Vagina (tissue), 2 donors: ENCODE data around the gene GIPC2. TPM values are rescaled to one million over a fixed set of nuclear protein-coding genes. Genes with fewer than 3 reads are reported as not detected.
"Not testable (repeated sequence)": the region's sequence is repeated elsewhere in the genome, so short reads cannot be mapped to it uniquely, and the experiment has no call there.

Source experiments
- DNase-seq, 2 donors: peaks; one replicate each; pipeline ENCODE4 v3.0.0-alpha.2; 2017; ENCODE audit errors: extremely low spot score in 2 of 2
- H3K27ac ChIP-seq: fragments of 200-600 bp; sonication (generic); one replicate; pipeline ENCODE4 v1.5.1; 2019
- H3K27me3 ChIP-seq: fragments of 200-600 bp; sonication (generic); one replicate; pipeline ENCODE4 v1.5.1; 2019
- H3K36me3 ChIP-seq, 2 donors: fragments of 200-600 bp; sonication (generic); one replicate each; pipeline ENCODE4 v1.5.1; 2017 to 2019
- H3K4me1 ChIP-seq: fragments of 200-600 bp; sonication (generic); one replicate; pipeline ENCODE4 v1.5.1; 2019
- H3K4me3 ChIP-seq, 2 donors: fragments of 200-600 bp; sonication (generic); 1 replicate in 1 of 2; 2 replicates in 1 of 2; pipeline ENCODE4 v1.5.1; 2016 to 2019
- H3K9me3 ChIP-seq: fragments of 200-600 bp; sonication (generic); one replicate; pipeline ENCODE4 v1.5.1; 2019
- POLR2A ChIP-seq, 2 donors: fragments of 450-650 bp; IDR thresholded peaks; one replicate each; pipeline ENCODE4 v1.6.1; 2017; ENCODE audit warnings: antibody characterized with exemption in 2 of 2, mild to moderate bottlenecking in 2 of 2, moderate library complexity in 2 of 2
- POLR2AphosphoS5 ChIP-seq, 2 donors: sonication (generic); formaldehyde crosslinking; IDR thresholded peaks; one replicate each; pipeline ENCODE4 v1.9.0; 2017; ENCODE audit warnings: antibody characterized with exemption in 2 of 2, mild to moderate bottlenecking in 2 of 2, low read depth in 1 of 2; ENCODE audit not compliant: insufficient read depth in 1 of 2
- intact Hi-C: fragments of 100-400 bp; cut with DNase I; formaldehyde crosslinking; loops from one replicate; pipeline ENCODE4 v1.15.1; 2023
- total RNA-seq: library from RNA; depleted of rRNA; stranded (reverse); fragments of >200 nt; gene quantifications from one replicate; pipeline ENCODE4 v1.2.3, GENCODE V29; 2016
- TF ChIP-seq, protein P1 (sequence below), 3 experiments: fragments of 450-650 bp in 2 of 3; fragments of 200-600 bp in 1 of 3; sonication (generic) in 1 of 3; IDR thresholded peaks; one replicate each; pipeline ENCODE4 v1.5.1; 2017 to 2019; ENCODE audit warnings: antibody characterized with exemption in 3 of 3, mild to moderate bottlenecking in 2 of 3, moderate library complexity in 2 of 3

GIPC2 gene
- total RNA-seq, 1 donor from 2014 or later = 2.7 TPM

DNA sequence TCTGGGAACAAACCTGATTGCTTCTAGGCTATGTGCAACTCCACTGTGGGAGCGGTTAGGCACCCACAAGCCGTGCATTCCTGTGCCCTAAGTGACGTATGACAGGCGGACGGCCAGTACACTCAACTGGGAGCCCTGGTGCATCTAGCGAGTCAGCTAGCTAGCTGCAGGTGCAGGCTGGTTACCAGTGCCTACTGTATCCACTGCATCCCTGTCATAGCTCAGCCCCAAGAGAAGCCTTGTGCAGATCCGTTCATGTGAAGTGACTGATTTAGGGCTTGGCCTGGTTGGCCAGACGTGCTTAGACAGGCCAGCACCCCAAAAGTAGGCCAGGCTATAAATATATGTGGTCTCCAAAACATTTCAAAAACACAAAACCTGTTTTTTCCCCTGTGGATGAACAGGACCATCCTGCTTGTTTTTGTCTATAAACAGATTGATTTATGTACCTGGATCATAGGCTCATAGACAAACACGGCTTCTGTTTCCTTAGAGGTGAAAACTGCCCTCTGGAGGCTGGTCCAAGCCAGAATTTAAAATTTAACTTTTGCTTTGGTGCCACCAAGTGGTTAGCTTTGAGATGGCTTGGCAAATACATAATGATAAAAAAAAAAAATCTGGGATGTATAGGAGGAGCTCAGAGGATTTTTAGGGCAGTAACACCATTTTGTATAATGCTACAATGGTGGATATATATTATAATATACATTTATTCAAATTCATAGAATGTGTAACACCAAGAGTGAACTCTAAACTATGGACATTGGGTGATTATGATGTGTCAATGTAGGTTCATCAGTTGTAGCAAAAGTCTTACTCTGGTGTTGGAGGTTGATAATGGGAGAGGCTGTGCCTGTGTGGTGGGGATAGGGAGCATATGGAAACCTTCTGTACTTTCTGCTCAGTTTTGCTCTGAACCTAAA lies 68.5 kb downstream of the GIPC2 start:
- H3K36me3 ChIP-seq = no peaks in the 10 kb centered on the region
- intact Hi-C loops = no loop called here
- no peaks in the 10 kb centered on the region for H3K9me3 ChIP-seq
- H3K27ac ChIP-seq = no peak overlapping the region
- peak in 1 of 2 donors; percentile 74 for TF ChIP-seq POLR2AphosphoS5 (IDR thresholded peaks at IDR 0.05; ENCODE audit: insufficient read depth in 1 of 2, low read depth in 1 of 2)
- TF ChIP-seq, protein P1, sequence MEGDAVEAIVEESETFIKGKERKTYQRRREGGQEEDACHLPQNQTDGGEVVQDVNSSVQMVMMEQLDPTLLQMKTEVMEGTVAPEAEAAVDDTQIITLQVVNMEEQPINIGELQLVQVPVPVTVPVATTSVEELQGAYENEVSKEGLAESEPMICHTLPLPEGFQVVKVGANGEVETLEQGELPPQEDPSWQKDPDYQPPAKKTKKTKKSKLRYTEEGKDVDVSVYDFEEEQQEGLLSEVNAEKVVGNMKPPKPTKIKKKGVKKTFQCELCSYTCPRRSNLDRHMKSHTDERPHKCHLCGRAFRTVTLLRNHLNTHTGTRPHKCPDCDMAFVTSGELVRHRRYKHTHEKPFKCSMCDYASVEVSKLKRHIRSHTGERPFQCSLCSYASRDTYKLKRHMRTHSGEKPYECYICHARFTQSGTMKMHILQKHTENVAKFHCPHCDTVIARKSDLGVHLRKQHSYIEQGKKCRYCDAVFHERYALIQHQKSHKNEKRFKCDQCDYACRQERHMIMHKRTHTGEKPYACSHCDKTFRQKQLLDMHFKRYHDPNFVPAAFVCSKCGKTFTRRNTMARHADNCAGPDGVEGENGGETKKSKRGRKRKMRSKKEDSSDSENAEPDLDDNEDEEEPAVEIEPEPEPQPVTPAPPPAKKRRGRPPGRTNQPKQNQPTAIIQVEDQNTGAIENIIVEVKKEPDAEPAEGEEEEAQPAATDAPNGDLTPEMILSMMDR (IDR thresholded peaks at IDR 0.05) = peak; percentile 74 to 81 (median 81)
- no peak for TF ChIP-seq POLR2A (IDR thresholded peaks at IDR 0.05)
- H3K4me1 ChIP-seq = peaks cover 7% of the 10 kb centered on the region
- H3K4me3 ChIP-seq = no peak overlapping the region
- H3K27me3 ChIP-seq = no peaks in the 10 kb centered on the region
- DNase-seq = no peak

DNA sequence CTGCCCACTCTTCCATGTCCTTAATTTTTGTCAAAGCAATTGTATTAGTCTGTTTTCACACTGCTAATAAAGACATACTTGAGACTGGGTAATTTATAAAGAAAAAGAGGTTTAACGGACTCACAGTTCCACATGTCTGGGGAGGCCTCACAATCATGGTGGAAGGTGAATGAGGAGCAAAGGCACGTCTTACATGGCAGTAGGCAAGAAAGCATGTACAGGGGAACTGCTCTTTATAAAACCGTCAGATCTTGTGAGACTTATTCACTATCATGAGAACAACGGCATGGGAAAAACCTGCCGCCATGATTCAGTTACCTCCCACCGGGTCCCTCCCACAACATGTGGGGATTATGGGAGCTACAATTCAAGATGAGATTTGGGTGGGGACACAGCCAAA lies 74.7 kb downstream of the GIPC2 start:
- H3K4me1 ChIP-seq, DNase-seq, H3K27ac ChIP-seq, H3K9me3 ChIP-seq, H3K4me3 ChIP-seq, intact Hi-C loops, H3K27me3 ChIP-seq, H3K36me3 ChIP-seq: not testable (repeated sequence)

DNA sequence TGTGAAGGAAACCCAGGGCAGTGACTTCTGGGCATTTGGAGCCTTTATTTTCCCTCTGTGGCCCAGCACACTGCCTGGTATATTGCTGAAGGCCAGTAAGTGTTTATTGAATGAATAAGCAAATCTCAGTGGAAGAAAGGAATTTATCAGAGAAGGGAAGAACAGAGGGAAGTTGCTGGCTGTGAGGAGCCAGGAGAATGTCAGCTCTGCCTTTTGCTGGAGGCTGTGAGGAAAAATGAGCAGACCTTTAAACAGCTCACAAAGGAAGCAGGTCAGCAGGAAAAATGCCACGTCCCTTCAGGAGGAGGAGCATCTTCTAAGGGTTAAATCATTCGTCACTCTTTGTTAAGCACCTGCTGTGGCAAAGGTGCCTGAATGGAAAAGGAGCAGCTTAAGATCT lies 75.9 kb downstream of the GIPC2 start:
- Histone ChIP-seq H3K4me1 (no peaks in the 10 kb centered on the region), H3K27ac (no peak overlapping the region), H3K9me3 (no peaks in the 10 kb centered on the region), H3K36me3 (no peaks in the 10 kb centered on the region), H3K27me3 (no peaks in the 10 kb centered on the region), H3K4me3 (no peak overlapping the region)
- intact Hi-C loops = no loop called here
- DNase-seq = no peak
- TF ChIP-seq POLR2A (IDR thresholded peaks at IDR 0.05) (no peak), POLR2AphosphoS5 (IDR thresholded peaks at IDR 0.05; ENCODE audit: insufficient read depth in 1 of 2, low read depth in 1 of 2) (no peak)
- TF ChIP-seq, protein P1 (IDR thresholded peaks at IDR 0.05) = no peak

DNA sequence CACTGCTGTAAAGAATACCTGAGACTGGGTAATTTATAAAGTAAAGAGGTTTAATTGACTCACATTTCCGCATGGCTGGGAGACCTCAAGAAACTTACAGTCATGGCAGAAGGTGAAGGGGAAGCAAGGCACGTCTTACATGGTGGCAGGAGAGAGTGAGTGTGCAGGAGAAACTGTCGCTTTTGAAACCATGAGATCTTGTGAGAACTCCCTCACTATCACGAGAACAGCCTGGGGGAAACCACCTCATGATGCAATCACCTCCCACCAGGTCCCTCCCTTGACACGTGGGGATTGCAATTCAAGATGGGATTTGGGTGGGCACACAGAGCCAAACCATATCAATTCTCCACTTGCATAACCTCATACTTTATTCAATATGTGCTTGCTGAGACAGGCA lies 76.6 kb downstream of the GIPC2 start:
- no peaks in the 10 kb centered on the region for H3K36me3 ChIP-seq
- H3K27ac ChIP-seq = no peak overlapping the region
- no peaks in the 10 kb centered on the region for H3K27me3 ChIP-seq
- intact Hi-C loops = no loop called here
- no peak overlapping the region for H3K4me3 ChIP-seq
- TF ChIP-seq, protein P1 (IDR thresholded peaks at IDR 0.05) = no peak
- TF ChIP-seq POLR2A (IDR thresholded peaks at IDR 0.05) = no peak
- H3K9me3 ChIP-seq = no peaks in the 10 kb centered on the region
- no peaks in the 10 kb centered on the region for H3K4me1 ChIP-seq
- DNase-seq = no peak

DNA sequence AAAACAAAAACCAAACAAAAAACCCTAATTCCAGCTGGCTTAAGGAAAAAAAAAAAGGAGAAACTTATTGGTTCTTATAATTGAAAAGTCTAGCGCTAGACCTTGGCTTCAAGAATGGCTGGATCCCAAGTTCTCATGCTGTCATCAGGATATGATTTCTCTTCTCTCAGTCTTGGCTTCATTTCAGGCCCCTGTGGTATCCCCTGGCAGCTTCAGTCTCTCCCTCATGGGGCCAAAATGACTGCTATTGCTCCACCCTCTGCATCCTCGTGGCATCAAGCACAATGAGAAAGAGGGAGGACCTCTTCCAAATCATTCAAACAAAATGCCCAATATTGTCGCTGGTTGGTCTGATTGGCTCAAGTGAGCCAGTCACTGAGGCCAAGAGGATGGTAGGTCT lies 80.7 kb downstream of the GIPC2 start:
- Histone ChIP-seq H3K4me3 (no peak overlapping the region), H3K36me3 (no peaks in the 10 kb centered on the region), H3K27ac (no peak overlapping the region), H3K27me3 (no peaks in the 10 kb centered on the region), H3K9me3 (no peaks in the 10 kb centered on the region), H3K4me1 (no peaks in the 10 kb centered on the region)
- no peak for DNase-seq
- TF ChIP-seq POLR2AphosphoS5 (IDR thresholded peaks at IDR 0.05; ENCODE audit: insufficient read depth in 1 of 2, low read depth in 1 of 2) (no peak), POLR2A (IDR thresholded peaks at IDR 0.05) (no peak)
- TF ChIP-seq, protein P1 (IDR thresholded peaks at IDR 0.05) = no peak
- intact Hi-C loops = no loop called here
